Measurements from ENCODE around the gene CLEC16A. TPM values are rescaled to one million over a fixed set of nuclear protein-coding genes. Genes with fewer than 3 reads are reported as not detected.

Gene CLEC16A
- total RNA-seq, 4 donors from 2014 or later: 29.5 to 58.8 (median 48.4) TPM

DNA sequence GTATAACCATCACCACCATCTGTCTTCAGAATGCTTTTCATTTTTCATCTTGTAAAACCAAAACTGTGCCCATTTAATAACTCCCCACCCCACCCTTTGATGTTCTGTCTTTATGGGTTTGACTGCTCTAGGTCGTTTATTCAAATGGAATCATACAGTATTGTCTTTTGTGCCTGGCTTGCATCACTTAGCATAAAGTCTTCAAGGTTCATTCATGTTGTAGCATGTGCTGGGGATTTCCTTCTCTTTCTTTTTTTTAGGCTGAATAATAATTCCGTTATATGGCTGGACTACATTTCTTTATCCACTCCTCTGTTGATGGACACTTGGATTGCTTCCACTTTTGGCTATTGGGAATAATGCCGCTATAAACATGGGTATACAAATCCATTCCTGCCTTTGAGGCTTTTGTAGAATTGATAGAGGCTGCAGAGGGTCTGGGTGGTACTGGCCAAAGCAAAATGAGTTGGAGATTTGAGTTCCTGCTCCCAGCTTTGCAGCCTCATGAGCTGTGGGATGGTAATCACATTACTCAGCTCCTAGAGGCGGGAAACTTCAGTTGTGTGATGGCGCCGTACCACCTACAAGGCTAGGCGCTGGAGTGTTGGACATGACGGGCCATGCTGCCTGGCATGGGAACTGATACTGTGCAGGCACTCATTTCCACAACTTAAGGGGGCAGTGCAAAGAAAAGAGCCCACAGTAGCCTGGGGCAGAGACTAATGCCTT lies 64.8 kb downstream of the CLEC16A start:
- TF ChIP-seq POLR2A (IDR thresholded peaks at IDR 0.05): no peak
- TF ChIP-seq, protein P1, sequence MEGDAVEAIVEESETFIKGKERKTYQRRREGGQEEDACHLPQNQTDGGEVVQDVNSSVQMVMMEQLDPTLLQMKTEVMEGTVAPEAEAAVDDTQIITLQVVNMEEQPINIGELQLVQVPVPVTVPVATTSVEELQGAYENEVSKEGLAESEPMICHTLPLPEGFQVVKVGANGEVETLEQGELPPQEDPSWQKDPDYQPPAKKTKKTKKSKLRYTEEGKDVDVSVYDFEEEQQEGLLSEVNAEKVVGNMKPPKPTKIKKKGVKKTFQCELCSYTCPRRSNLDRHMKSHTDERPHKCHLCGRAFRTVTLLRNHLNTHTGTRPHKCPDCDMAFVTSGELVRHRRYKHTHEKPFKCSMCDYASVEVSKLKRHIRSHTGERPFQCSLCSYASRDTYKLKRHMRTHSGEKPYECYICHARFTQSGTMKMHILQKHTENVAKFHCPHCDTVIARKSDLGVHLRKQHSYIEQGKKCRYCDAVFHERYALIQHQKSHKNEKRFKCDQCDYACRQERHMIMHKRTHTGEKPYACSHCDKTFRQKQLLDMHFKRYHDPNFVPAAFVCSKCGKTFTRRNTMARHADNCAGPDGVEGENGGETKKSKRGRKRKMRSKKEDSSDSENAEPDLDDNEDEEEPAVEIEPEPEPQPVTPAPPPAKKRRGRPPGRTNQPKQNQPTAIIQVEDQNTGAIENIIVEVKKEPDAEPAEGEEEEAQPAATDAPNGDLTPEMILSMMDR (IDR thresholded peaks at IDR 0.05): no peak
- Histone ChIP-seq H3K27ac (no peak overlapping the region), H3K9me3 (no peaks in the 10 kb centered on the region), H3K36me3 (no peaks in the 10 kb centered on the region), H3K4me3 (replicated peaks in 1 of 3) (no peak overlapping the region), H3K27me3 (no peaks in the 10 kb centered on the region), H3K4me1 (peaks cover 12 to 38% of the 10 kb centered on the region in 2 donors)
- DNase-seq: no peak
- intact Hi-C loops (cut with DNase I): no loop called here
- WGBS, 2 donors: 89 to 95% methylated on average over 8 of the region's 8 CpGs

DNA sequence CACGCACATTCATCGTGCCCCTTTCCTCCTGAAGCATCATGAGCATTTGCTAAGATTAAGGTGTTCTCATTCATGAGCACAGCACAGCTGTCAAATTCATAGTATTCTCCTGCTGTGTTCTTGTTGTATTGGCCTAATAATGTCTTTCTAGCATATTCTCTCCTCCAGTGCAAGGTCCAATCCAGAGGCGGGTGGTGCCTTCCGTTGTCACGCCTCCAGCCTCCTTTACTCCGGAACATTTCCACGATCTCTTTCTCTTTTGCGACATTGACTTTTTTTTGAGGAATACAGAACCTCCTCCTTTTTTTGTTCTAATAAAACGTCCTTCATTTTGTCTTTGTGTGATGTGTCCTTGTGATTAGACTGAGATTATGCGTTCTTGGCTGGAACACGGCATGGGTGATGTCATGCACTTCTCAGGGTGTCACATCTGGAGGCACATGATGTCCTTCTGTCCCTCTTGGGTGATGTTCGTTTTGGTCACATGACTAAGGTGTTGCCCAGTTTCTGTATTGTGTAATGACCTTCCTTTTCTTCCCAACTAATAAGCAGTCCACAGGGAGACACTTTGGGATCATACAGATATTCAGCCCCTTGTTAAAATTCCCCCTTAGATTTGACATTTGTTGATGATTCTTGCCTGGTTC lies 66.3 kb downstream of the CLEC16A start:
- no peak overlapping the region for H3K4me3 ChIP-seq (replicated peaks in 1 of 3)
- H3K9me3 ChIP-seq: no peaks in the 10 kb centered on the region
- intact Hi-C loops (cut with DNase I): no loop called here
- DNase-seq: no peak
- 90 to 91% methylated on average over 12 of the region's 12 CpGs for WGBS, 2 donors
- H3K27me3 ChIP-seq: no peaks in the 10 kb centered on the region
- H3K27ac ChIP-seq: no peak overlapping the region
- TF ChIP-seq, protein P1 (IDR thresholded peaks at IDR 0.05): no peak
- no peak for TF ChIP-seq POLR2A (IDR thresholded peaks at IDR 0.05)
- peaks cover 0 to 23% of the 10 kb centered on the region in 2 donors for H3K4me1 ChIP-seq
- H3K36me3 ChIP-seq: no peaks in the 10 kb centered on the region

DNA sequence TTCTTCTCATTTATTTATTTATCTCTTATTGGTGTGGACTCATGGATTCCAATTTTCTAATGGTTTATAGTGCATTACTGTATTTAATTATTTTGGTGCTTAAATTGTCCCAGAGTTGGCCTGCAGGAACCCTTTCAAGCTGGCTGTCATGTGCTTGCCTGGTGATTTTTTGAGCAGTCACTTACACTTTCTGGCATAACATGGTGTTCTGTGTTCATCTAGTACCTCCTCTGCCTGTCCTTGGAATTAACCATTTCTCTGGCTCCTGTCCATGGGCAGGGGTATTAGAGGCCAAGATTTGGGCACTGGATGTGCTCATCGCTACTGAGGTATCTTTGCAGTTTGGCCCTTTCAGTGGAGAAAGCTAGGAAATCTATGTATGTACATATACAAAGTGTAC lies 67.0 kb downstream of the CLEC16A start:
- TF ChIP-seq, protein P1 (IDR thresholded peaks at IDR 0.05): no peak
- TF ChIP-seq POLR2A (IDR thresholded peaks at IDR 0.05): no peak
- no peak overlapping the region for H3K27ac ChIP-seq
- peaks cover 0 to 19% of the 10 kb centered on the region in 2 donors for H3K4me1 ChIP-seq
- no peaks in the 10 kb centered on the region for H3K9me3 ChIP-seq
- WGBS, 2 donors: 97 to 100% methylated on average over 1 of the region's 1 CpG
- no peaks in the 10 kb centered on the region for H3K36me3 ChIP-seq
- DNase-seq: no peak
- H3K4me3 ChIP-seq (replicated peaks in 1 of 3): no peak overlapping the region
- H3K27me3 ChIP-seq: no peaks in the 10 kb centered on the region
- intact Hi-C loops (cut with DNase I): no loop called here

DNA sequence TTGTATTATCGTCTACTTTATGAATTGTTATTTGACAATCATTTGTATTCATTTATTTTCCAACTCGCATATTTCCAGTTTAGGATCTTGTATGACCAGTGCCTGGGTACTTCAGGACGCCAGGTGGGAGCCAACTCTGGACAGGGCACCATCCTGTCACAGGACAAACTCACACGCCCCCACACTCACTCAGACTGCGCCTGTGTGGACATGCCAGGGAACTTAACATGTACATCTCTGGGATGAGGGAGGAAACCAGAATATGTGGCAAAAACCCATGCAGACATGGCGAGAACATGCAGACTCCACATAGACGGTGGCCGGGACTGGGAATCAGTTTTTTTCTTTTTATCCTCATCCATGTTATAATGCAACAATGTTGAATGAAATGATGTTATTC lies 68.5 kb downstream of the CLEC16A start:
- Histone ChIP-seq H3K4me3 (replicated peaks in 1 of 3) (no peak overlapping the region), H3K9me3 (no peaks in the 10 kb centered on the region), H3K4me1 (peaks cover 0 to 10% of the 10 kb centered on the region in 2 donors), H3K36me3 (no peaks in the 10 kb centered on the region), H3K27me3 (no peaks in the 10 kb centered on the region), H3K27ac (no peak overlapping the region)
- 97 to 98% methylated on average over 8 of the region's 8 CpGs for WGBS, 2 donors
- intact Hi-C loops (cut with DNase I): no loop called here
- no peak for TF ChIP-seq POLR2A (IDR thresholded peaks at IDR 0.05)
- TF ChIP-seq, protein P1 (IDR thresholded peaks at IDR 0.05): no peak
- DNase-seq: no peak

DNA sequence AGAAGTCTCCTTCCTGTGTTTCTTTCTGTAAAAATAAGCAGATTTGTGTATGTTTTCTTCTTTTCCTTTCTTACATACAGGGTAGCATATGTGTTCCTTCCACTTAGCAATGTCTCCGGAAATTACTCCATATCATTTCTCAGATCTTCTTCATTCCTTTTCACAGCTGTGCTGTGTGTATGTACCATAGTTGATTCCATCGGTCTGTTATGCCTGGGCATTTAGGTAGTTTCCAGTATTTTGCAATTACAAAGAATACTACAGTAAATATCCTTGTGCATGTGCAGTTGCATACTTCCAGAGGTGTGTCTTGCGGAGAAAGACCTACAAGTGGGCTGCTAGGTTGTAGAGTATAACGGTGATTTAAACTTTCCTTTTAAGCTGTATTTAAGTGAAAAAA lies 69.8 kb downstream of the CLEC16A start:
- 87 to 92% methylated on average over 4 of the region's 4 CpGs for WGBS, 2 donors
- intact Hi-C loops (cut with DNase I): no loop called here
- Histone ChIP-seq H3K27ac (no peak overlapping the region), H3K9me3 (no peaks in the 10 kb centered on the region), H3K4me1 (peaks cover 0 to 4% of the 10 kb centered on the region in 2 donors), H3K36me3 (no peaks in the 10 kb centered on the region), H3K27me3 (no peaks in the 10 kb centered on the region), H3K4me3 (replicated peaks in 1 of 3) (no peak overlapping the region)
- no peak for DNase-seq
- TF ChIP-seq, protein P1 (IDR thresholded peaks at IDR 0.05): no peak
- TF ChIP-seq POLR2A (IDR thresholded peaks at IDR 0.05): no peak

All from thyroid gland (tissue), 4 donors.